Activated T-cell treated with anti-CD3 and anti-CD28 coated beads for 1 hour (primary cell): ENCODE measurements around the gene NOTCH1.

Source experiments
- DNase-seq: peaks from one replicate; pipeline ENCODE4 v3.0.0-alpha.2; 2020; ENCODE audit warnings: low read depth

NOTCH1 gene

DNA sequence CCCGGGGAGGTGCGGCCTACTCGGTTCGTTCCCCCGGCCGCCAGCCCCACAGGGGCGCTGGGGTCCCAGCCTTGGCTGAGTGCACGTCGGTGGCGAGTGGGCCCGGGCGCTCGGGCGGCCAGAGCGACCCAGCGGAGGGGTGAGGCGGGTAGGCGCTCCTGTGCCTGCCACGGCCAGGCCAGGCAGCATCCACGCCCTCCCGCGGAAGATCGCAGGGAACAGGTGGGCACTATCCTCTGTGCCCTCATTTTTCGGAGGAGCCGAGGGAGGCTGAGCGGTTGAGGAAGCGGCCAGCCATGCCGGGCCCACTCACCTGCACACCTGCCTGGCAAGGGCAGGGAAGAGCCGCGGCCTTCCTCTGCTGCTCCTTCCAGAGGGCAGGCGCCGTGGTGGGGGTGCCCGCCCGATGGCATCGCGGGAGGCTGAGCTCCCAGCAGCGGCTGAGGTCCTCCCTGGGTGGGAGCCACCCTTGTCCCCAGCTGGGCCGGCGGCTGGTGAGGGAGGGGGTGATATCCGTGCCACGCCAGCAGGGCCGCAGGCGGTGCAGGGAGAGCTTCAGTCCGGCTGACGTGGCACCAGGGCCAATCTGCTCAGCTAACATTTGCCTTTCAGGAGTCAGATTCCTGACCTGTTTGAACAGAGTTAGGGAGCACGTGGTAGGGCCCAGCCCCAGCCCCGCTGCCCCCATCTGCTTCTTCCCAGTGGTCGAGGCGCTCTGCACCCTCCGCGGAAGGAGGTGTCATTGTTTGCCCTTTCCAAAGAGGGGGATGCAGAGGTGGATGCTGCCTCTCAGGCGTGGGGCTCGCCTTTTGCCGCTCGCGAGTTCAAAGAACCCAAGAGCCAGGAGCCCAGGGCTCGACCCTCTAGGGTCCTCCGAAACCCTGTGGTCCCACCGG lies 61.4 kb downstream of the NOTCH1 start:
- no peak for DNase-seq

DNA sequence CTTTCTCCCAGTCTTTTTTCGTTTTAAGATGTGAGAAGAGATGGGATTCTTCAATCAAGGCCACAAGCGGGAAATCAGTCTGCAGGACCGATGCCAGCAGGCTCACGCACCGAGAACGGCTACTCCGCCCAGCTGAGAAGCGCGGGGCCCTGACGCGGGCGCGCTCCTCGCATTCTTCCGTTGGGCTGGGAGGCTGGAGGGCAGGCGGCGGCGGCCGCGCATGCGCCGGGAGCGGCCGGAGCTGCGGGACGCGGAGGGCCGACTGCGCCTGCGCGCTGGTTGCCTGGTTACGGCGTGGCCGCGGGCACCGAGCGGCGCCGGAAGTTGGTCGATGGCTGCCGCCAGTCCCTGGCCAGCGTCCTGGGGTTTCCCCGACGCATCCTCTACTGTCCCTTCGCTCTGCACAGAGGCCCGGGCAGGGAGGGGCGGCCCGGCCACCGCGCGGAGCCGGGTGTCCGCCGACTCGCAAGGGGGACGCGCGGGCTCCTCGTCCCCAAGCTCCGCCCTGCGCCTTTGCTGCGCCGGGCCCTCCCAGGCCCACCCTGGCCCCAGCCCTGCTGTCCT lies 62.2 kb downstream of the NOTCH1 start:
- peak; percentile 96 for DNase-seq

GRCh38 chr9:136482793-136483588 lies 62.9 kb downstream of the NOTCH1 start, which contains the start of gene SEC16A:
Gene SEC16A, minus strand, starts transcription at chr9:136483040. Its CDS starts 5,425 bp downstream, at chr9:136477615.
- DNase-seq: peak; percentile 100

DNA sequence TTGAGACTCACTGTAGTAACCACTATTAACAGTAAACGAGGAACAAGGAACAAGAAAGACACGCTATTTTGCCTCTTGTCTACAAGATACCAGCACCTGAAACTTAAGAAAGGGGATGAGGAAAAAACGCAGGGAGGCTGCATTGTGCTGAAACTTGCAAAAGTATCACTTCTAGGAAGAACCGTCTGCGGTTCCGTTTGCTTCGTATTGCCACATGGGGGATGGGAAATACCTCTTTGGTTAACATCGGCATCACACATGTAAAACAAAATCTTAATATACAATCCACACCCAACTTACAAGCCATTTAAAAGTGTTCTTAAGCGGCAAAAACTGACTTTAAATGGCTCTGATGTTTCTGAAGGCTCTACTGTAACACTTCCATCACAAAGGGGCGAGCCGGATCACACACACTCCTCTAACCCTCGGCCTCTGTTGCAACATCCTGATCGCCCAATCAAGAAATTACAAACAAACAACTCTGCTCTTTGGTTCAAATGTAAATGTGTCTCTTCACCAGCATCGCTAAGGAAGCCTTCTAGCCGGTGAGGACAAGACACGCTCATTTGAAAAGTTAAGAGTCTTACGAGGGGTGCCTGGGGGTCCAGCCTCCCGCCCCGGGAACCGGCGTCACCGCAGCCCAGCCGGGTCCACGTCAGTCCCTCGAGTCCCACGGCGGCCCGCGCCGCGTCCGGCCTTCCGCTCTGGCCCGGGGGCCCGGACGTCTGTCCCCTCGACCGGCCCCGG lies 63.6 kb downstream of the NOTCH1 start:
- no peak for DNase-seq

- no peak for DNase-seq
Observed at GRCh38 chr9:136481558-136481957, 64.3 kb downstream of the NOTCH1 start.

GRCh38 chr9:136476369-136477150 lies 69.3 kb downstream of the NOTCH1 start:
- no peak for DNase-seq

DNA sequence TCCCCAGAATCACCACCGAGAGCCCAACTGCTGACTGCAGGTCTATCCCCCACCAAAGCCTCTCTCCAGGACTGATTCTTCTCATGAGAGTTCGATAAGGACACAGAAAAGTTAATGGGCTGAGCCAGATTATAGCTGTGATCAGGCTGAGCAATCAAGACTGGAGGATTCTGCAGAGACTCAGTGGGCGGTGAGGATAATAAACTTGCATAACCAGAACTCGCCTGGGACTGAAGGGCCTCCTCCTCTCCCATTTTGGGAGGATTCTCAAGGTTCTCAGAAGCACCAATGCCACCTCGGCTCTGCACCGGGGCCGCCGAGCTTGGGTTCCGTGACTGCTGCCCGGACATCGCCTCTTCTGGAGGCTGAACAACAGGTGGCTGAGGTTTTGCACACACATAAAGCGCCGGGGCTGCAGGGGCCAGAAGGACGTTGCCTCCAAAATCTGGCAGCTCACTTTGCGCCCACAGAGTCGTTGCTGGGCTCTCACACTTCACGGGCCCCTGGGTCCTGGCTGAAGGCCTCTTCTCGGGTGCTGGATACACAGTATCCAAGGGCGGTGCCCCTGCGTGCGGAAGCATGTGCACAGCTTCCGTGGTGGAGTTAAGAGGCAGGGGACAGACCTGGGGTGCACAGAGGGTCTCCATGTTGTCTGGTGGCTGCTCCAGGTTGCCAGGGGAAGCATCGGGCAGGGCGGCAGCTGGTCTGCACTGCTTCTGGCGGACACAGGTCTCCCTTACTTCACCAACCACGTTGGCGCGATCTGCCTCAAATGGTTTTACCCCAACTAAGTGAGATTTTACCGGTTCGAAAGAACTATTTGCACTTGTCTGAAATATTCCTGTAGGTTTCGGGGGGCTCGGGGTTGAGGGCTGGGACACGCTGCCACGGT lies 70.6 kb downstream of the NOTCH1 start:
- DNase-seq: no peak

GRCh38 chr9:136474021-136474640 lies 71.7 kb downstream of the NOTCH1 start:
- DNase-seq: no peak

DNA sequence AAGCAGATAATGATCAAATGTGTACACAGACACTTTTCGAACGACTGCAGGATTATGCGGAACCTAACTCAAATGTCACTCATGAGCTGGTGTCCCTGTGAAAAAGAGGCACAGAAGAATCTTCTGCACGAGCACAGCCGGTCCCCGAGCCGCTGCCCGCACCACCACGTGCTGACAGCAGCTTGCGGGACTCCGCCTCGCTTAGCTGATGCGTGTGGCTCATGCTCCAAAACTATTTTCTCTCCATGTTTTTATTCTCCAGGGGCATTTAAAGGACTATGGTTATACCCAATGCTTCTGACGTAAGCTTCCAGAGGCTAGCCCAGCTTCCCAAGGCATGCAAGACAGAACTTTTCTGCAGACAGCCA lies 72.5 kb downstream of the NOTCH1 start:
- DNase-seq: no peak

DNA sequence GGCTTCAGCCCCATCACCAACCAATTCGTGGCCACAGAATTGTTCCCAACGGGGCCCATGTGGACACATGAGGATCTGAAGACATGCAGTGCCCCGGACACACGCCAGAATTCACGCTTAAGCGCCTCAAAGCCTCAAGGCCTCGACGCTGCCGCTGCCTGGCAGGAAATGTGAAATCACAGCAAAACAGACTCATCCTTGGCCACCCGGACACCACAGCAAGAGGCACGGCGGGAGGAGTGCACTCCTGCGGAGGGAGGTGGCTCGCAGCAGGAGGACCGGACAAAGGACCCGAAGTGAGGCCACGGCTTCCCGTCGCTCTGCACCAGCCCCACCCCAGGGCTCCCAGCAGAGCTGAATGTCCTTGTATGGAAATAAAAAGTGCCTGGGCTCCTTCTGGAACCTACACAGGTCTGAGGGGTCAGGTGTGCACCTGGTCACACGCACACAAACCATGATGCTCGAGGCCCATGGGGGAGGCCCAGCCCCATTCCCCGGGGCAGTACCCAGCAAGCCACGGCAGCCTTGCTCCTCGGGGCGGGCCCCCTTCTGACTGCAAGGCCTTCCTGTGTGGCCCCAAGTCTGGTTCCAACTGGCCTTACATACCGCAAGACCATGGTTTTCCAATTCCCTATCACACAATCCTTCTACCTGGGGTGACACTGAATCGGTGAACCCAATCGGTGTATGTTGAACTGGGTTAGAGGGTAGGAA lies 73.1 kb downstream of the NOTCH1 start:
- DNase-seq: no peak

- DNase-seq: no peak
Observed at GRCh38 chr9:136471802-136472487, 73.9 kb downstream of the NOTCH1 start.

DNA sequence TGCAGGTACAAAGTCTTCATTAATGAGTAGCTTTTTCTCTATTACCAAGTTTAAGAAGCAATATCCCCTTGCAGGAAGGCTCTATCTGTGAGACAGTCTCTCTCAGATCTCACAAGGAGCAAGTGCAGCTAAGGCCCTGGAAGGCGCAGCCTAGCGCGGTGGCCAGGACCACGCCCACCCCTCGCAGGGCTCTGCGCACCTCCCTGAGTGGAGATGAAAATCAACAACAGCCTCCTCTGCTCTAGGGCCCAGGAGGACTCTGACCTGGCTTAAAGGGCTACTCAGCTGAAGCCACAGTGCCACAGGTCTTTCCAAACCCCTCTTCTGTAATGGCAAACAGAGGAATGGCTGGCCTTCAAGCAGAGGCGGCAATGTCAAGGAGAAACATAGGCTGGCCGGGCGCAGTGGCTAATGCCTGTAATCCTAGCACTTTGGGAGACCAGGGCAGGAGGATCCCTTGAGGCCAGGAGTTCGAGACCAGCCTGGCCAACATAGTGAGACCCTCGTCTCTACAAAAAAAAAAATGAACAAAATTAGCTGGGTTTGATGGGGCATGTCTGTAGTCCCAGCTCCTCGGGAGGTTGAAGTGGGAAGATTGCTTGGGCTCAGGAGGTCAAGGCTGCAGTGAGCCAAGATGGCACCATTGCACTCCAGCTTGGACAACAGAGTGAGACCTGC lies 74.9 kb downstream of the NOTCH1 start:
- no peak for DNase-seq

DNA sequence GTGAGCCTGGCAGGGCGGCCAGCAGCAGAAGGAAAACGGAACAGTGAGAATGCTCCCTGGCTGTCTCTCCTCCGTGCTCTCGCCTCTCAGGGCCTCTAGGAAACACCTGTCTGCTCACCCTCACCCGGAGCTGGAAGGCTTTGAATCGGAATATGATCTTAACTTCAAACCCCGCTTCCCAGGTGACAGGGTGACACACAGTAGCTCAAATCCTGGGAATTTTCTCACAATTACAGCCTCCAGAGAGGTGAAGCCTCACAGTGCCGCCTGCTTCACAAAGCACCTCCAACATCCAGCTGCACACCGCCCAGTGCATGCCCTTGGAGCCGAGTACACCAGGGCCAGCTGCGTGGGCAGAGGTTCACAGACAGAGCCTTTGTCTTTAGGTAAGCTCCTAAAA lies 75.5 kb downstream of the NOTCH1 start:
- no peak for DNase-seq

DNA sequence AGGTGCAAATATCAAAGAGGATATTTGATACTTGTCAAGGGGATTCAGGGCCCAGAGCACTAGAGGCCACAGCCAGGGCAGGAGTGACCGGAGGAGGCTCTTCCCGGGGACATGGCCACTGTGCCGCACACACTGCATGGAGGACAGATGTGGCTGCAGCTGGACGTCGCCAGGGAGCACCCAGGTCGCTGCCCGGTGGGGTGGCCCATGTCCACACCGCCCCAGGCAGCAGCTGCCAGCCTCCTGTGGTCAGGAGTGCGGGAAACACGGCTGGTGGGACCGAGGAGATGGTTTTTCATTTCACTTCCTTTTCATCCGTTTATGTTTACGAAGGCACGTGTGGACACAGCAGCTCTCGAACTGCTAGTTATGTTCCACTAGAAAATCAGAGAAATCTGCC lies 78.1 kb downstream of the NOTCH1 start:
- no peak for DNase-seq

GRCh38 chr9:136466155-136466541 lies 79.7 kb downstream of the NOTCH1 start:
- no peak for DNase-seq

DNA sequence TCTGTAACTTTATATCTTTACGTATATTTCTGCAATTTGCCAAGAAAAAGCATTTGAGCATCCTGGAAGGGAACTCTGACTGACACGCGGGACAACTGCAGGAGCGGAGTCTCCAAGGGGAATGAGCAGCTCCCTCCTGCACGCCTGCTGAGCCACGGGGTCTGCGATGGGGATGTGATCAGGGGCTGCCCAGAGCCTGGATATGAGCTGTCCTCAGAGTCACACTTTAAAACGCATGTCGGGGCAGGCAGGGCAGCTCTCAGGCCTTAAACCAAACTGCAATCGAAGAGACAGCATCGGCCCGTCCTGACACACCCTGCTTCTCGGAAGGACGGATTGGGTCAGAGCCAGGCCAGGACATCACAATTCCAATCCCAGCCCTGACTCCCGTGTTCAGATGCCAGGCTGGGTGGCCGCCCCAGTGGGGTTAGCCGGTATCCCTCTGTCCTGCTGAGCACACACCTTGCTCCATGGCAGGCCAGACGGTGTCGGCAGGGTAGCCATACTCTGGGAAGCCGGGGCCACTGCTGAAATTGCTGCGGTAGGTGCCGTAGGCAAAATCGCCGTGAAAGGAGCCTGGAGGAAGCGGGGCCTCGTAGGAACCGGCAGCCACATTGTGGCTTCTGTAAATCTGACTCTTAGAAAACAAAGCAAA lies 80.2 kb downstream of the NOTCH1 start:
- DNase-seq: no peak

GRCh38 chr9:136464241-136464640 lies 81.6 kb downstream of the NOTCH1 start:
- no peak for DNase-seq
